IPS-18c (cell line): ENCODE data around the gene FNDC4.

Experiments
- H3K4me3 ChIP-seq: 2 replicates; pipeline ENCODE4 v1.7.0; 2013; ENCODE audit warnings: low read depth, mild to moderate bottlenecking, low read length, moderate library complexity; ENCODE audit not compliant: insufficient read depth
- H3K9me3 ChIP-seq: one replicate; pipeline ENCODE4 v1.6.1; 2013; ENCODE audit warnings: mild to moderate bottlenecking, low read length, moderate library complexity; ENCODE audit not compliant: control insufficient read depth, insufficient read depth

FNDC4 gene

DNA sequence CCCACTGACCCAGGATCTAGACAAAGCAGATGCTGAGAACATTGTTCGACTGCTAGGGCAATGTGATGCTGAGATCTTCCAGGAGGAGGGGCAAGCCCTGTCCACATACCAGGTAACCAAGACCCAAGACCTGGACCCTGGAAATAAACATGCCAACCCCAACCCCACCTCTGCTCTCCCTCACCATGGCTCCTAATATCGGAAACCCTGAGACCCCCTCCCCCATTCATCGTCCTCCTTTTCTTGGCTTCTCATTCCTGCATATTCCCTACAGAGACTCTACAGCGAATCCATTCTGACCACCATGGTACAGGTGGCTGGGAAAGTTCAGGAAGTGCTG lies 2.3 kb upstream of the FNDC4 start:
- Histone ChIP-seq H3K9me3 (peaks cover 4% of the 10 kb centered on the region), H3K4me3 (no peak overlapping the region)

DNA sequence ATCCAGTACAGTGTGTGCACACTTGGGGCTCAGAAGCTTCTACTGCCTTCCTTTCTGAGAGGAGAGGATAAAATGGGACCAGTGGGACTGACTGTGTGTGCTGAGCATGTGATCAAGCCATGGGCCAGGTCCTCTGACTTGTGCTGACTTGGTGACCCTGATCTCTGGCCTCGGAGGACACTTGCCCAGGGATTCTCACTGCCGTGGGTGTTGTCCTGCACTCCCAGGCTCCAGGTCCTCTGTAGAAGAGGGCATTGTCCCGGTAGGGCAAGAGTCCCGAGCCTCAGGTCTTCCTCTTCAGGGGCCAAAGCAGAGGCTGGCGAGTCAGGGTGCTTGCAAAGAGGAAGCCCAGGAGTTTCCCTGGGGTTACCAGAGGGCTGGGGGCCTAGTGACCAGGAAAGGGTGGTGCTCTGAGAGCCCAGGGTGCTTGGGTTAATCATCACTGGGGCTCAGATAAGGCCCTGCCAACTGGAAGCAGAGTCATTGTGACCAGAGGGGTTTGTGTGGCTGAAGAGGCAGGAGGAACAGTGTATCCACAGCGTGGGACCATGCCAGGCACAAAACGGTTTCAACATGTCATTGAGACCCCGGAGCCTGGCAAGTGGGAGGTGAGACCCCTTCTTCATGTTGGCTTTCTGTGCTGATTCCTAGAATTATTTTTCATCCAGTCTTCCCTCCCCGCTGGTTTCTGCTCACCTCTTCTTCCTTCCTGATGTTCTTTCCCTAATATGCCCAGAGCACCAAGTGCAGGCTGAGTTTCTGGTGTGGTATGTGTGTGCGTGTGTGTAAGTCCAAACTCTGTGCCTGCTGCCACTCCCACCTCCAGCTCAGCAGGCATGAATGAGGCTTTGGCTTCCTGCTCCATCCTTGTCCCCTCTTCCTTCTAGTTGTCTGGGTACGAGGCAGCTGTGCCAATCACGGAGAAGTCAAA lies 1.6 kb upstream of the FNDC4 start, which contains the start of gene GCKR:
TSS of gene GCKR (plus strand) at position 483 of the 931 bp plus-strand sequence. CDS start at position 549, 66 bp downstream.
- Histone ChIP-seq H3K9me3 (peaks cover 4% of the 10 kb centered on the region), H3K4me3 (no peak within 1 kb of the TSS; the same call in 1 of the 2 replicates)

DNA sequence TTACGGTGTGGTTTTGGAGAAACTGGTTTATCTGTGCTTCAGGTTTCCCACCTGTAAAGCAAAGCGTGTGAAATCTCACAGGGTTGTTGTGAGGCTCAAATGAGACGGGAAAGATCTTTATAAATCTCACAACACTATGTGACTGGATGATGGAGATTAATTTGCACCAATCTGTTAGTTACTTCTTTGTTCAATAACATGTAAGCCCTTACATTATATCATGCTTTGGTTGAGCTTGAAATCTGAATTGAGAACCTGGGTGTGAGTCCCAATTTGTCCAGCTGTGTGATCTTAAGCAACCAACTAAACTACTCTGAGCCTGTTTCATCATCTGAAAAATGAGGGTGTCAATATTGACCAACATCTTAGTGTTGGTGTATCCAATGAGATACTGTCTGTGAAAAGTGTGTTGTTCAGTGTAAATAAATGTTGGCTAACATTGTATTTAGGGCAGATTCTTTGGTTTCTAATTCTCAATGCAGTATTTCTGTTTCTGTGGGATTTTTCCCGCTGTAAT lies 898 bp upstream of the FNDC4 start:
- Histone ChIP-seq H3K9me3 (peaks cover 4% of the 10 kb centered on the region), H3K4me3 (no peak overlapping the region; the same call in 1 of the 2 replicates)

DNA sequence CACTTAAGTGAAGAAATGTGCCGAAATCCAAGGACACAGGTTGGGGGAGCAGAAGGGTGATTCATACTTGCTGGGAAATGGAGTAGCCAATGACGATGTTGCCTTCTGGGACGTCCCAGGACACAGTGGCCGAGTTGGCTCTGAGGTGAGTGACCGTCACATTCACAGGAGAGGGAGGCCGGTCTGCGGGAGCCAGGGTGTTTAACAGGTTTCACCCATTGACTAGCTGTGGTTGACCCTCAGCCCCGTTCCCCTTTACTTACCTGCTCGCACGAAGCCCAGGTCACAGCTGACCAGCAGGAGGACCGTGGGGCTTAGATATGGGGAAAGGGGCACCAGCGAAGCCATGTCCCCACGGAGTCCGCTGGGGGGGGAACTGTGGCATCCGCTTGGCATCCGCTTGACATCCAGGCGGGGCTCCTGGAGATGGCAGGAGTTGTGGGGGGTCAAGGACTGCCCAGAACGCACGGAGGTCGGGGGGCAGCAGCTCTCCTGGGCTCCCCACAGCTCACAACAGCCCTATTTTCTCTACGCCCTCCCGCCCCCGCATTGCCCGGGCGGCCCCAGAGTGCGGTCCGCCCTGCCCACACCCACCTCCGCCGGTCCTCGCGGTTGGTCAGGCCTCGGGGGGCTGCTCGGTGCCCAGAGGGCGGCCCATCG lies 586 bp downstream of the FNDC4 start:
- H3K4me3 ChIP-seq, result peak overlapping the region; percentile 82

DNA sequence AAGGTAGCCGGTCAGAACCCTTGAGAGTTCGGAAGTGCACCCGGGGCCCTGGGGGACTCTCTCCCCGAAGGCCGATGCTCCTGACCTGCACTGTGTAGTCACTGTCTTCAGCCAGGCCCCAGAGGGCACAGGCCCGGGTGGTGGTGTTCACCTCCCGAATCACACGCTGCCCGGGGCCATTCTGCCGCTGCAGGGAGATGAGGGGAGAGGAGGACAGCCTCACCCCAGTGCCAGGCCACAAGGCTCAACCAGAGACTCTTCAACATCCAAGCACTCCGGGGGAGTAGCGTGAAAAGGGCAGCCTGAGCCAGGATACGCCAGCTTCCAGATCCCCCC lies 1.1 kb downstream of the FNDC4 start:
- H3K4me3 ChIP-seq, result peak overlapping the region; percentile 82; the same call in 1 of the 2 replicates

More for the DNA sequence above, 586 bp downstream of the FNDC4 start:
- H3K9me3 ChIP-seq, result peaks cover 4% of the 10 kb centered on the region

DNA sequence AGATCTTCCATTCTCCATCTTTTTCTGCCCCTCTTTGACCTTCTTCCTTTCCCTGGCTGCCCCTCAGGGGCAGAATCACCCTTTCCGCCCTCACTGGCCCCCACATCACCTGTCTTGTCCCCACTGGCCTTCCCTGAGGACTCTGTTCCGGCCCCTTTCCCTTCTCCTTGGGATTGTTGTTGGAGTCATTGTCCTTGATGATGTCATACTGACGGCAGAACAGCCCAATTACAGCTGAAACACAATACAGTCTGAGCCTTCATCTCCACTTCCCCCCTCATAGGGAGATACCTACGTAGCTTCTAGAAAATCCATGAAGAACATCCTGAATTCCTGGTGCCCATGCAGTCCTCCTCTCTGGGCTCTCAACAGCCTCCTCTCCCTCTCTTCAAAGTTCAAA lies 2.4 kb downstream of the FNDC4 start:
- peaks cover 4% of the 10 kb centered on the region for H3K9me3 ChIP-seq
- no peak overlapping the region for H3K4me3 ChIP-seq

More for the DNA sequence above, 1.1 kb downstream of the FNDC4 start:
- H3K9me3 ChIP-seq, result peaks cover 4% of the 10 kb centered on the region

DNA sequence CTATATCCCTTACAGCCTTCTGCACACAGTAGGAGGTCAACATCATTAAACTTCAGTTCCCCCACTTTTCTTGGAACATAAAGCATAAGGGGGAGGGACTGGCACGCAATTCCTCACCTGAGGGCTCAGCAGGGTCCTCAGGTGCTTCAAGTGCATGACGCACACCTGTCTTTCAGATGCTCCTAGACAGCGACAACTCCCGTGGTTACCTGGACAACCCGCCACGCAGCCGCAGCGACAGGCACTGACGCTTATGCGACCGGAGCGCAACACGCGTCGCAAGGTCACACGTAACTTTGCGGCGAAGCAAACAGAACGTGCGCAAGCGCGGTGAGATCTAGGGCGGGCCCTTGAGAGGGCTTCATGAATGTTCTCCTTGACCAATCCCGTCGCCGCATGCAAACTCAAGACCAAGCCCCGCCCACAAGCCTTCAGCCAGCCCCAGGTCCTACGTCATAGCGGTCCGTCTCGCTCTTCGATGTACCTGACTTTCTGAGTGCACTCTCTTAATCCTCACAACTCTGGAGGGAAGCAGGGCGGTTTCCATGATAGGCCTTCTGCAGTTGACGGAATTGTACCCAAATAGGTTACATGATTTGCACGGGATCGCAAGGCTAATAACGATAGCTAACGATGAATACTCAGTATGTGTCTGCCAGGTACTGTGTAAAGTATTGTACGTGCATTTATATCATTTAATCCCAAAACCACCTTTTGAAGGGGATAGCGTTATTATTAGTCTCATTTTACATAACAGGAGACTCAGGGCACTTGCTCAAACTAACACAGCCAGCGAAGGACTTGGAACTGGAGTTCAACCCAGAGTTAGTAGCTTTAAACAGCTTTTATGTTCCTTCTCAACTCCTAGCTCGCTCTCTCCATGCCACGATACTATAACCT lies 5.3 kb downstream of the FNDC4 start, which contains the start of gene IFT172:
TSS of gene IFT172 (minus strand) at position 246 of the 900 bp plus-strand sequence. CDS start at position 156, 90 bp downstream.
- peaks cover 4% of the 10 kb centered on the region for H3K9me3 ChIP-seq
- peak within 1 kb of the TSS; percentile 77 for H3K4me3 ChIP-seq

DNA sequence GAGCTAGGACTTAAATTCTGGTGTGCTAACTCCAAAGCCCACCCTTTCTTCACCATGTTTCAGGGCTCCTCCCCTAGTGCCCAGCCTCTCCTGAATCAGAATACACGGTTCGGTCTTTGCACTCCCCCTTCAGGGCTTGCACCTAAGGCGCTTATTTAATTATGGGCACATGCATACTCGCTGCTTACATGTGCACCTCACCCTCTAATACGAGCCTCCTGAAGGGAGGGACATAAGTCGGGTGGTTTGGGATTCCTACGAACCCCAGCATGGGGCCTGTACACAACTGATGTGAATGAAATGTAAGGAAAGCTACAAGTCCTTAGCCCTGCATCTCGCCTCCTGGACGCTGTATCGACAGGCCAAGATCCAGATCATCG lies 5.9 kb downstream of the FNDC4 start:
- H3K9me3 ChIP-seq, result no peaks in the 10 kb centered on the region
- H3K4me3 ChIP-seq, result peak overlapping the region; percentile 77

DNA sequence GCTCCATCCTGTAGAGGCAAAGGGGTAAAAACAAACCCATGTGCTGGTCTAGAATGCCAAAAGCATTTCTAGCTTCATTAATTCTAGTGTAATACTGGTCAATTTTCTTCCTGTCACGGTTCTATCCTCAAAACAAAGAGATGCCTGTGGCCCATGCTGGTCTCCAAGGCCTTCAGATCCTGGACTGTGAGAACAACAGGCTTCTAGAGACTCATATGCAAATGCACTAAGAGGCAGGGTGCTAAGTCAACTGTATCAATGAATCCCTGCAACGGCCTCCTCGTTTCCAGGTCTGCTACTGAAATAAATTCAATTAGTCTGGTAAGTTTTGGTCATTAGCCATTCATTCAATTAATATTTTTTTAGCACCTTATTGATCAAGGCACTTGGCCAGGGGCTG lies 9.5 kb downstream of the FNDC4 start:
- Histone ChIP-seq H3K4me3 (no peak overlapping the region), H3K9me3 (no peaks in the 10 kb centered on the region)

DNA sequence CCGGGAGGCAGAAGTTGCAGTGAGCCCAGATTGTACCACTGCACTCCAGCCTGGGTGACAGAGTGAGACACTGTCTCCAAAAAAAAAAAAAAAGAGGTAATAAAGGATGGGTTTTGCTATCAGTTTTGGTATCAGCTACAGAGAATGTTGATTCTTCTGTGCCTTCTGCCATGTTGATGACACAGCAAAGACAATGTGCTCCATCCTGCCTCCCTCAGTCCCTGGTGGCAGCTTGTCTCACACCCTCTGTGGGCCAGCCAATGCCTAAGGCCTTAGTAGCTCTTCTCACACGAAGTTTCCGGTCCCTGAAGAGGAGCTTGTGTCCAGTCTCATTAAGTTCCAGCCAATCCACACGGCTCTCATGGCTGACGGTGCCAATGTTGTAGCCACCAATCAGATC lies 23.0 kb downstream of the FNDC4 start:
- Histone ChIP-seq H3K9me3 (no peaks in the 10 kb centered on the region), H3K4me3 (no peak overlapping the region)

DNA sequence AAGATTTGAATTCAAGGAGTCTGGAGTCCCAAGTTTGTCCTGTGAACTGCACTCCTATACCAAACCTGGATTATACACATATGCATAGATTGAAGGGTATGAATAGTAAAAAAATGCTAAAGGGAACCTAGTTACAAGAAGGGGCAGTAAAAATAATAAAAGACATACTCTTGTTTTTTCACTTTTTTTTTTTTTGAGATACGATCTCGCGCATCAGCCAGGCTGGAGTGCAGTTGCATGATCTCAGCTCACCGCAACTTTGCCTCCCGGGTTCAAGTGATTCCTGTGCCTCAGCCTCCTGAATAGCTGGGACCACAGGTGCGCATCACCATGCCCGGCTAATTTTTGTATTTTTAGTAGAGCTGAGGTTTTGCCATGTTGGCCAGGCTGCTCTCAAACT lies 30.6 kb downstream of the FNDC4 start:
- Histone ChIP-seq H3K9me3 (no peaks in the 10 kb centered on the region), H3K4me3 (no peak overlapping the region)

DNA sequence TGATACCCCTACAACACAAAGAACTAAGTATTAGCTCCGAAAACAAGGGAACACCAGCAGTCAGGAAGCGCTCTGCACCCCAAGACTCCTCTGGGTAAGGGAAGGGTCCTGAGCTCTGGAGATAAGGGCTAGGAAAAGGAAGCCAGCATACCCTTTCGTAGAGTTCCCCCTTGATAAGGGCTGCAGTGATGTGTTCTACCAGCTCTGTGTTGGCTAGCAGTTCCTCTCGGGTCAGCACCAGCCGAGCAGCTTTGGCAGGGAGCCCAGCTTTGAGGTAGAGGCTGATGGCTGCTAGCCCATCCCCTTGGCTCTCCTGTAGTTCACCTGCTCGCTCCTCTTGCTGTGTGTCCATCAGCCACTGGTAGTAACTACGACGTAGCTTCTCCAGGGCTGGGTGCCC lies 33.9 kb downstream of the FNDC4 start:
- H3K4me3 ChIP-seq, result no peak overlapping the region
- H3K9me3 ChIP-seq, result no peaks in the 10 kb centered on the region

DNA sequence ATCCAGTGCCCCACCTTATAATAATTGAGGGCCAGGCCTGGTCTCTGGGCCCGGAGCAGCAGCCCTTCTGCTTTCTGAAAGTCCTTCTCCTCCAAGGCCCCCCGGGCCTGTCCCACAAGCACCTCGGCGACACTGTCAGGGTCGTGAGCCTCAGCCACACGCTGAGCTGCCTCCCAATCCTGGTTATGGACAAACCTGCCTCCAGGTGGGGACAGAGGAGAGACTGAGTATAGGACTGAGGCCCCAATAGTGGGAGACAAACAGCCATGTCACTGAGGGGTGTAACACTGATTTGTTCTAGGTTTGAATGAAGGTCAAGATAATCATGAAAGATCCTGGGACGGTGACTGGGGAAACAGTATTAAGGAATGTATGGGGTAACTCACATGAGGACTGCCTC lies 41.0 kb downstream of the FNDC4 start:
- Histone ChIP-seq H3K9me3 (no peaks in the 10 kb centered on the region), H3K4me3 (no peak overlapping the region)

DNA sequence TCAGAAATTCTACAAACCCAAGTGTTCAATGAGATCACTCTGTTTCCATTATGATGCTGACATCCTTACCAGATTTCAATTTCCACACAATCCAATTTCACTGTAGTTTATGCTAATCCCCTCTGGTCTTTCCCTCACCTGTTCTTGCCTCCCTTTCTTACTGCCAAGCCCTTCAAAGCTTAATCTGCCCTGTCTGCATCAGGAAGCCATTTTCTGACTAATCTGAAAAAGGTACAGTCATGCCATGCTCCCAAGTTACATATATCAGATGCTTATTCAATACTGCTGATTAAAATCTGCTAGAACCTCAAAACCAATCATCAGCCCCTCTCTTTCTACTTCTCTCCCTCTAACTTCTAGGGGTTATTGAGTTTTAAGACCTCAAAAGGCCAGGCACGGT lies 43.9 kb downstream of the FNDC4 start:
- no peak overlapping the region for H3K4me3 ChIP-seq

DNA sequence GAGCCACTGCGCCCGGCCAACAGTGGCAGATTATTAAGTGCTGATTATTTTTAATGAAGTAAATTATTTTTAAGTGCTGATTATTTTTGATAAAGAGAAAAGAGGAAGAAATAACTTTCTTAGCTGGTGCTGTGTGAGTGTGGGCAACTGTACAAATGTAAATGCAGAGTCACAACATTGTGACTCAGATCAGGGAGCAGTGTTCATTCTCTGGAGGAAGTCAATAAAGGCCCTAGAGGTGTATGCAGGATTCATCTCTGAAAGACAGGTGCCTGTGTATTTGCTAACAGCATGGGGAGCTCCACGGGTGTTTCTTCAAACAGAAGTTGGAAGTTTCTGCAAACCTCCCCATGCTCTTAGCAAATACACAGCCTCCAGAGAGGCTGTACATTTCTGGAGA lies 46.6 kb downstream of the FNDC4 start:
- H3K4me3 ChIP-seq, result no peak overlapping the region
- H3K9me3 ChIP-seq, result peaks cover 2% of the 10 kb centered on the region

More for the DNA sequence above, 43.9 kb downstream of the FNDC4 start:
- H3K9me3 ChIP-seq, result peaks cover 2% of the 10 kb centered on the region

DNA sequence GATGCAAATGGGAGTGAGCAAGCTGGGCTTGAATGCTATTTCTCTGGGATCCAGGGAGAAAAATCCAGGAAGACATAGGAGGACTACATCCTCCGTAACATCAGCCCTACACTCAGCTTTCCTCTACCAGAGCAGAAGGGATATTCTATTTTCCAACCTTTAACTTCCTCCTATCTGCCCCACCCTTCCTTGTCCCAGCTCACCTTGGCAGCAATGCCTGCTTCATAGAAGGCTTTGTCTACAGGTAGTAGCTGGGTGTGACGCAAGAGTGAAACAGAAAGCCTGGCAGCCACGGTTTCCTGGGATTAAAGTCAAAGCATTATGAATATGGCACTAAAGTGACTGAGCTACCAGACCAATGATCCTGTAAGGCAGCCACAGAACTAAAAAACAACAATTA lies 48.9 kb downstream of the FNDC4 start:
- H3K4me3 ChIP-seq, result no peak overlapping the region
- peaks cover 2% of the 10 kb centered on the region for H3K9me3 ChIP-seq

DNA sequence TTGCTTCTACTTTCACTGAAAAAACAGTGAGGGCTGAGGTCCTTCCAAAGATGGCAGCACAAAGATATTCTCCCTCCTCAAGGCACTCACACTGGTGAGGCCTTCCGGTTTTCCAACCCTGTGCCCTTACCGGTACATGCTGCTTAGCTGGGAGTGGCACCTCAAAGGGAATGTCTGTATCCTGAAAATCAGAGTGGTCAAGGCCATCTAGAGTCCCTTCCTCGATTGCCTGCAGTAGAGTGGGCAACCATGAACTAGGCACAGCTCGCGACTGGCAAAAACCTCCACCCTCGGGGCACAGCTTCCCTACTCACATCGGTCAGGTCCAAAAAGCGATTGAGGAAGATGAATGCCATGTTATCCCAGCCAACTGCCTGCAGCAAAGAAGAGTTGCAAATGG lies 49.4 kb downstream of the FNDC4 start:
- no peak overlapping the region for H3K4me3 ChIP-seq
- H3K9me3 ChIP-seq, result peaks cover 2% of the 10 kb centered on the region
